ENCODE results near the gene KITLG.

Gene KITLG

DNA sequence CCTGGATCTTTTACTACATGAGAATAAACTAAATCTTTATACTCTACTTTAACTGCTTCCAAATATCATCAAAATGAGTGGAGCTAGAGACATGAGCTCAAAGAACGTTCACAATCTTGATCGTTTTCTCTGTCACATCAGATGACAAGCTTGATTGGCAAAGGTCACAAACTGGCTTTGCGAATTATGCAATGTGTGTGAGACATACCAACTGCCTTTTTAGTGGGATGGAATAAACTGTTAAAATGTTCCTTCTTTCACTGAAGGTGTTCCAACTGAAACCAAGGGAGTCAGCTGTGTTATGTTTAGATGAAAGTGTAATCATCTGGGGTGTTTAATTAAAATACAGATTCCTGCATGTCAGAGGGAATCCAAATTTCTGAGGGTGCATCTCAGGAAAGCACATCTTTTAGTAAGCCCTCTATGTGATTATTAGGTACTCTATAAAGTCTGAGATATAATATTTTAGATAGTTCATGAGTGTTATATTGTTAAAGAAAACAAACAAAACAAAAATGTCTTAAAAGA, 21.9 kb downstream of the KITLG start:
- no peak overlapping the region for H2BK12ac ChIP-seq (ENCODE audit: low read length)

DNA sequence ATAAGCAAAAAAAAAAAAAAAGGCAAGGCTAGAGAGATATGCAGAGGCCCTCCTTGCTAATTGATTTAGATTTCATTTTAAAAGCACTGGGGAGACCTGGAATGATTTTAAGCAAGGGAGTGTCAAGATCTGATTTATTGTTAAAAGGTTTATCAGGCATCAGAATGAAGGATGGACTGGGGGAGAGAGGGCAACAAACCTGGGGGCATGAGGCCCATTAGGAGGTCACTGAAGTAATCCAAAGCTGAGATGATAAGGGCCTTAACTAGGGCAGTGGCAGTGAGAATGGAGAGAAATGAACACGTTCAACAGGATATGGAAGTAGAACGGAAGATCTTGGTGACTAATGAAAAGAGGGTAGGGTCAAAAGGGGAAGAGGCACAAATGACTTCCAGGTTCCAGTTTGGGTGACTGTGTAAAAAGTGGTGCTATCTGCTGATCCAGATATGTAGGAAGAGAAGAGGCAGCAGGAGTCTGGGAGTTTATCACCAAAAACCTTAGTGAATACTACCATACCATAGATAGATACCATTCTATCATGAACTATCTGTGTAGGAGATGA, 24.0 kb downstream of the KITLG start:
- Histone ChIP-seq H3K9ac (ENCODE audit: low read length) (no peak overlapping the region), H3K79me1 (ENCODE audit: low read length) (no peaks in the 10 kb centered on the region), H3K36me3 (ENCODE audit: control insufficient read depth in 1 of 2, insufficient read depth in 2 of 2, low read length in 2 of 2) (no peaks in the 10 kb centered on the region), H2BK5ac (ENCODE audit: low read depth, low read length, poor library complexity) (no peak overlapping the region), H3K18ac (ENCODE audit: low read length) (no peak overlapping the region), H3K27me3 (ENCODE audit: insufficient read depth, low read length) (no peaks in the 10 kb centered on the region), H3K14ac (ENCODE audit: low read length) (no peak overlapping the region), H4K12ac (ENCODE audit: low read depth, low read length) (no peak overlapping the region), H3K9me3 (ENCODE audit: insufficient read depth, low read depth, low read length) (no peaks in the 10 kb centered on the region), H3K4me1 (ENCODE audit: control insufficient read depth in 1 of 2, insufficient read depth in 2 of 2, low read length in 2 of 2) (no peaks in the 10 kb centered on the region), H2BK120ac (ENCODE audit: insufficient read depth, low read length, poor library complexity) (no peak overlapping the region), H2AK5ac (ENCODE audit: low read length) (no peak overlapping the region), H3K27ac (ENCODE audit: low read depth, low read length) (no peak overlapping the region), H3K23ac (ENCODE audit: low read length) (no peak overlapping the region), H3K4me3 (ENCODE audit: low read depth, low read length) (no peak overlapping the region), H3K4ac (ENCODE audit: low read depth, low read length) (no peak overlapping the region), H3K4me2 (ENCODE audit: low read length) (no peak overlapping the region), H2BK12ac (ENCODE audit: low read length) (no peak overlapping the region), H4K91ac (ENCODE audit: low read depth, low read length) (no peak overlapping the region), H2AFZ (ENCODE audit: insufficient read depth, low read length, poor library complexity) (no peak overlapping the region), H3K79me2 (ENCODE audit: control insufficient read depth, insufficient read depth, low read length, poor library complexity) (no peaks in the 10 kb centered on the region), H4K8ac (ENCODE audit: low read depth, low read length) (no peak overlapping the region)
- no peak for DNase-seq
- no CpG with 5 or more reads among the region's 2 CpGs for WGBS (ENCODE audit: extremely low coverage, insufficient coverage, insufficient read length)

More for the DNA sequence above, 21.9 kb downstream of the KITLG start:
- Histone ChIP-seq H3K79me1 (ENCODE audit: low read length) (no peaks in the 10 kb centered on the region), H3K14ac (ENCODE audit: low read length) (no peak overlapping the region), H3K23ac (ENCODE audit: low read length) (no peak overlapping the region), H3K9me3 (ENCODE audit: insufficient read depth, low read depth, low read length) (no peaks in the 10 kb centered on the region), H3K4ac (ENCODE audit: low read depth, low read length) (no peak overlapping the region), H3K9ac (ENCODE audit: low read length) (no peak overlapping the region), H4K91ac (ENCODE audit: low read depth, low read length) (no peak overlapping the region), H4K8ac (ENCODE audit: low read depth, low read length) (no peak overlapping the region), H2AFZ (ENCODE audit: insufficient read depth, low read length, poor library complexity) (no peak overlapping the region), H3K27ac (ENCODE audit: low read depth, low read length) (no peak overlapping the region), H2BK5ac (ENCODE audit: low read depth, low read length, poor library complexity) (no peak overlapping the region), H3K18ac (ENCODE audit: low read length) (no peak overlapping the region), H2AK5ac (ENCODE audit: low read length) (no peak overlapping the region), H3K79me2 (ENCODE audit: control insufficient read depth, insufficient read depth, low read length, poor library complexity) (no peaks in the 10 kb centered on the region), H3K4me1 (ENCODE audit: control insufficient read depth in 1 of 2, insufficient read depth in 2 of 2, low read length in 2 of 2) (no peaks in the 10 kb centered on the region), H3K4me2 (ENCODE audit: low read length) (no peak overlapping the region), H3K27me3 (ENCODE audit: insufficient read depth, low read length) (no peaks in the 10 kb centered on the region), H2BK120ac (ENCODE audit: insufficient read depth, low read length, poor library complexity) (no peak overlapping the region), H3K4me3 (ENCODE audit: low read depth, low read length) (no peak overlapping the region), H4K12ac (ENCODE audit: low read depth, low read length) (no peak overlapping the region), H3K36me3 (ENCODE audit: control insufficient read depth in 1 of 2, insufficient read depth in 2 of 2, low read length in 2 of 2) (no peaks in the 10 kb centered on the region)
- no CpG with 5 or more reads among the region's 3 CpGs for WGBS (ENCODE audit: extremely low coverage, insufficient coverage, insufficient read length)
- DNase-seq, result peak in 1 of 2 donors; percentile 26

GRCh38 chr12:88553941-88554658, 26.2 kb downstream of the KITLG start:
- H3K14ac ChIP-seq (ENCODE audit: low read length), result no peak overlapping the region
- no peak overlapping the region for H2BK5ac ChIP-seq (ENCODE audit: low read depth, low read length, poor library complexity)
- no peaks in the 10 kb centered on the region for H3K79me2 ChIP-seq (ENCODE audit: control insufficient read depth, insufficient read depth, low read length, poor library complexity)
- WGBS (ENCODE audit: extremely low coverage, insufficient coverage, insufficient read length), result no CpG with 5 or more reads among the region's 3 CpGs
- no peak overlapping the region for H3K4me2 ChIP-seq (ENCODE audit: low read length)
- H3K4ac ChIP-seq (ENCODE audit: low read depth, low read length), result no peak overlapping the region
- H3K27me3 ChIP-seq (ENCODE audit: insufficient read depth, low read length), result no peaks in the 10 kb centered on the region
- no peak for DNase-seq
- no peak overlapping the region for H2BK120ac ChIP-seq (ENCODE audit: insufficient read depth, low read length, poor library complexity)
- no peak overlapping the region for H2BK12ac ChIP-seq (ENCODE audit: low read length)
- no peaks in the 10 kb centered on the region for H3K4me1 ChIP-seq (ENCODE audit: control insufficient read depth in 1 of 2, insufficient read depth in 2 of 2, low read length in 2 of 2)
- no peak overlapping the region for H3K18ac ChIP-seq (ENCODE audit: low read length)
- H3K23ac ChIP-seq (ENCODE audit: low read length), result no peak overlapping the region
- no peak overlapping the region for H2AFZ ChIP-seq (ENCODE audit: insufficient read depth, low read length, poor library complexity)
- no peaks in the 10 kb centered on the region for H3K36me3 ChIP-seq (ENCODE audit: control insufficient read depth in 1 of 2, insufficient read depth in 2 of 2, low read length in 2 of 2)
- H3K79me1 ChIP-seq (ENCODE audit: low read length), result no peaks in the 10 kb centered on the region
- H3K4me3 ChIP-seq (ENCODE audit: low read depth, low read length), result no peak overlapping the region
- no peak overlapping the region for H4K8ac ChIP-seq (ENCODE audit: low read depth, low read length)
- H3K9ac ChIP-seq (ENCODE audit: low read length), result no peak overlapping the region
- H3K9me3 ChIP-seq (ENCODE audit: insufficient read depth, low read depth, low read length), result no peaks in the 10 kb centered on the region
- H2AK5ac ChIP-seq (ENCODE audit: low read length), result no peak overlapping the region
- H4K12ac ChIP-seq (ENCODE audit: low read depth, low read length), result no peak overlapping the region
- no peak overlapping the region for H3K27ac ChIP-seq (ENCODE audit: low read depth, low read length)
- no peak overlapping the region for H4K91ac ChIP-seq (ENCODE audit: low read depth, low read length)

DNA sequence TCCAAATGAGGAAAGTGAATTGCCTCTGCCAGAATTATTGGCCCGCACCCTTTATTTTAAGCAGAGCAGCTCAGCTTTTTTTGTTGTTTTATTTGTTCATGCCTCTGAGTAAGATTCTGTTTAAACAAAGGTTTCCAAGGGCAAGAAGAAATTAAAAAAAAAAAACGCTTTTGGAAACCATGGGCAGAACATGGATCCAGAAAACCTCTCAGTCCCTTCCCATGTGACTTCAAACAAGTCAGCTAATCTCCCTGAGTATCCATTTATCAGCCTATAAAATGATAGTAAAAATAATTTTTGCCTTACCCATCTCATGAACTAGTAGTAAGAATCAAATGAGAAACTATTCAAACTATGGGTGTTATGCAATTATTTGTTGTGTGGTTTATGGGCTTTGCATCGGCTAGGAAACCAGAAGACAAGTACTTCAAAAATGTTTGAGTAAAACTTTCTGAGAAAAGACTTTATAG, 27.6 kb downstream of the KITLG start:
- no peak overlapping the region for H4K91ac ChIP-seq (ENCODE audit: low read depth, low read length)
- H3K27me3 ChIP-seq (ENCODE audit: insufficient read depth, low read length), result no peaks in the 10 kb centered on the region
- H3K27ac ChIP-seq (ENCODE audit: low read depth, low read length), result no peak overlapping the region
- H3K23ac ChIP-seq (ENCODE audit: low read length), result no peak overlapping the region
- H3K4me2 ChIP-seq (ENCODE audit: low read length), result no peak overlapping the region
- H4K12ac ChIP-seq (ENCODE audit: low read depth, low read length), result no peak overlapping the region
- no peak overlapping the region for H3K9ac ChIP-seq (ENCODE audit: low read length)
- H3K14ac ChIP-seq (ENCODE audit: low read length), result no peak overlapping the region
- H2AFZ ChIP-seq (ENCODE audit: insufficient read depth, low read length, poor library complexity), result no peak overlapping the region
- no peaks in the 10 kb centered on the region for H3K79me2 ChIP-seq (ENCODE audit: control insufficient read depth, insufficient read depth, low read length, poor library complexity)
- H3K4ac ChIP-seq (ENCODE audit: low read depth, low read length), result no peak overlapping the region
- no peak overlapping the region for H3K18ac ChIP-seq (ENCODE audit: low read length)
- H2AK5ac ChIP-seq (ENCODE audit: low read length), result no peak overlapping the region
- no peaks in the 10 kb centered on the region for H3K4me1 ChIP-seq (ENCODE audit: control insufficient read depth in 1 of 2, insufficient read depth in 2 of 2, low read length in 2 of 2)
- no peak overlapping the region for H4K8ac ChIP-seq (ENCODE audit: low read depth, low read length)
- no peaks in the 10 kb centered on the region for H3K79me1 ChIP-seq (ENCODE audit: low read length)
- H3K36me3 ChIP-seq (ENCODE audit: control insufficient read depth in 1 of 2, insufficient read depth in 2 of 2, low read length in 2 of 2), result no peaks in the 10 kb centered on the region
- no peak overlapping the region for H2BK12ac ChIP-seq (ENCODE audit: low read length)
- no peak for DNase-seq
- H3K9me3 ChIP-seq (ENCODE audit: insufficient read depth, low read depth, low read length), result no peaks in the 10 kb centered on the region
- no CpG with 5 or more reads among the region's 3 CpGs for WGBS (ENCODE audit: extremely low coverage, insufficient coverage, insufficient read length)
- no peak overlapping the region for H2BK5ac ChIP-seq (ENCODE audit: low read depth, low read length, poor library complexity)
- H2BK120ac ChIP-seq (ENCODE audit: insufficient read depth, low read length, poor library complexity), result no peak overlapping the region
- H3K4me3 ChIP-seq (ENCODE audit: low read depth, low read length), result no peak overlapping the region
